ENCODE results near the gene DOK4.

GRCh38 chr16:57530104-57530521, 43.8 kb upstream of the DOK4 start:
- TF ChIP-seq CTCF (IDR thresholded peaks at IDR 0.05) (no peak), POLR2AphosphoS5 (IDR thresholded peaks at IDR 0.05) (peak in 1 of 3 donors; percentile 54), POLR2A (IDR thresholded peaks at IDR 0.05) (no peak)
